RWPE1 (cell line): ENCODE measurements around the gene NIPBL.
"Not testable (repeated sequence)": the region's sequence is repeated elsewhere in the genome, so short reads cannot be mapped to it uniquely, and the experiment has no call there.

Source experiments
- CTCF ChIA-PET: fragments of 350-600 bp; sonication (Branson Sonifier 250); formaldehyde crosslinking; extraction: SDS; loops from one replicate; lab custom pipeline; 2021; lab: Yijun Ruan, JAX
- POLR2A ChIA-PET: fragments of 400-600 bp; formaldehyde crosslinking; extraction: SDS; loops from one replicate; lab custom pipeline; 2020; ENCODE audit warnings: antibody characterized with exemption; ENCODE audit not compliant: low non-redundant PET; lab: Yijun Ruan, JAX
- DNase-seq: peaks from one replicate; pipeline ENCODE4 v3.0.0; 2012; ENCODE audit warnings: low spot score
- H3K27ac ChIP-seq: fragments of 450-650 bp; 2 replicates; pipeline ENCODE4 v1.5.1; 2017
- CTCF ChIP-seq: fragments of 450-650 bp; conservative IDR thresholded peaks from 2 replicates; pipeline ENCODE4 v1.5.1; 2017; ENCODE audit warnings: low read depth, mild to moderate bottlenecking

NIPBL gene

DNA sequence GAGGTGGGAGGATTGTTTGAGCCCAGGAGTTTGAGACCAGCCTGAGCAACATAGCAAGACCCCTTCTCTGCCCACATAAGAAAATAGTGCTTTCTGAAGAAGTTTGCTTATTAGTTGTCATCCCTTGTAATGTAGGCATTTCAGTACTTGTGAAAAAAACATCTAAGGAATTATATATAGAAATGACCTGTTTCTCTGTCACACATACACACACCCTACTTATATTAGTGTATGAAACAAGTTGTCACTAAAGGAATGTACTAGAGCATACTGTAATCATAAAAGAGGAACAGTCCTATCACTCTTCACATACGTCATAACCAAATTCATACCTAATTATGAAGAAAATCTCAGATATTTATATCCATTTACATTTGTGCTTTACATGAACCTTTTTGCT is 122.0 kb downstream of the NIPBL start:
- DNase-seq = no peak
- H3K27ac ChIP-seq = no peak overlapping the region
- no peak for TF ChIP-seq CTCF
- ChIA-PET POLR2A (no interaction called here), CTCF (interaction anchor here (1.0 kb wide), 1 partner anchor 11 kb away, joined by 4 read pairs; no protein-coding TSS in a partner anchor)

DNA sequence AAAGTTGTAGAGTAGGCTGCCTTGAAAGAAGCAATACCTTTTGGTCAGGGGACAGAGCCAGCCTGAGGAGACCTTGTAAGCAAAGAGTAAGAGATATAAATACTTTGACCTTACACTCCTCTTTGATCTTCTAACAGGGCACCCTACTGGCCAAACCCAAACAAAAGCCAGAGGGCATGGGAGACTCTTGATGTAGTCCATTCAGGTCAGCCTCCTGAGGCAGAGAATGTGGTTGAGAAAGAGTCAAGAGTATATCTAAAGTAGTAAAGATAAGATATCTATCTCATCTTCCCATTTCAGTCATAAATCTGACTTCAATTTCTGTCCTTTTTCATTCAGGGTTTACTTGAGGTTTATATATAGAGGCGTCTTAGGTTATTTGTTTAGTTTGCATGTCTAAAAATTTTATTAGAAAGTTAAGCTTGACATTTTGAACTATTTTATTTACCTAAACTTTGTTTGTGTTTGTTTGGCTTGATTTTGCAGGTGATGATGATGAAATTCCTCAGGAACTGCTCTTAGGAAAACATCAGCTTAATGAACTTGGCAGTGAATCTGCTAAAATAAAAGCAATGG is 125.7 kb downstream of the NIPBL start:
- ChIA-PET POLR2A (no interaction called here), CTCF (interaction anchor here (0.6 kb wide), 1 partner anchor 389 kb away, joined by 3 read pairs; no protein-coding TSS in a partner anchor)
- TF ChIP-seq CTCF = no peak
- no peak for DNase-seq
- H3K27ac ChIP-seq = no peak overlapping the region

- TF ChIP-seq CTCF = no peak
- DNase-seq = no peak
- ChIA-PET CTCF (interaction anchor here (0.5 to 1.4 kb wide), 10 partner anchors 61 to 393 kb away, joined by 3 to 6 read pairs (median 4); partner anchors contain the start of gene NIPBL), POLR2A (no interaction called here)
- no peak overlapping the region for H3K27ac ChIP-seq
Measured at GRCh38 chr5:37005252-37005651, 128.7 kb downstream of the NIPBL start.

DNA sequence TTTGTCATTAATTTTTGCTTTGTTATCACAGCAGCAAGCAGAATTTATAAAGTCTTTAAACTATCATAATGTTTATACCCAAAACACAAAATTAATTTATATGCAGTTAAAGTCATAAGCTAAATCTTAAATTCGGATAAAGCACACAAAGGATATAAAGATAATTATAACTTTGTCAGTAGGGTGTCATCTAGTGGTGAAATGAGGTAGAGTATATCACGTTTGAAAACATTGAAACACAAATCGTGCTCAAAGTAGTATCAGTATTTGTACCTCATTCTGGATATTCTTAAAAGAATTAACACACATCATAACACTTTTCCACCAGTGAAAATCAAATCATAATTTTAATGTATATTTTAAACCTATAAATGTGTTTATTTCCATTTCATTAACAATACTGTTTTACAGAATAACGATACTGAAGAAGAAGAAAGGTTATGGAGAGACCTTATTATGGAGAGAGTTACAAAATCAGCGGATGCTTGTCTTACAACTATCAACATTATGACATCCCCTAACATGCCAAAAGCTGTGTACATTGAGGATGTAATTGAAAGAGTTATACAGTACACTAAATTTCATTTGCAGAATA is 129.5 kb downstream of the NIPBL start:
- POLR2A ChIA-PET = no interaction called here
- peak; percentile 88 for TF ChIP-seq CTCF
- CTCF ChIA-PET = interaction anchor here (0.5 to 1.4 kb wide), 10 partner anchors 81 to 393 kb away, joined by 3 to 6 read pairs (median 4); partner anchors contain the start of gene NIPBL
- peak; percentile 13 for DNase-seq
- H3K27ac ChIP-seq = no peak overlapping the region

GRCh38 chr5:37013181-37013580 is 136.6 kb downstream of the NIPBL start:
- CTCF ChIA-PET, H3K27ac ChIP-seq, DNase-seq, POLR2A ChIA-PET: not testable (repeated sequence)

DNA sequence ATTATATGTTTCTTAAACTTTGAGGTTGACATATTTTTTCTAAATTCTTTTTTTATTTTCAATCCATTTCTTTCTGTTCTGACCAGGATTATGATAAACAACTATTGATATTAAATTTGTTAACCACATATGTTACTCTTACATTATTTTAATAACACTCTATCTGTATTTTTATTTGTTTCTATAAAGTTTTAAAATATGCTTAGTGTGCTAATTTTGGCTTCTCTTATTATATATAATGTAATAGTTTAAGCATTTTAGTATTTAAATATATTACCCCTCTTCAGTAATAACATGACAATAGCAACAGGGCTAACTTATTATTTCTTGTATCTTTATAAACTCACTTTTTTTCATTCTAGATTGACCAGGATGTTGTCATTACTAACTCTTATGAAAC is 137.8 kb downstream of the NIPBL start:
- TF ChIP-seq CTCF = no peak
- DNase-seq = no peak
- CTCF ChIA-PET = no interaction called here
- H3K27ac ChIP-seq = no peak overlapping the region
- POLR2A ChIA-PET = no interaction called here
